ENCODE results near the gene OR2T34.

GRCh38 chr1:248618878-248619277 is 44.3 kb upstream of the OR2T34 start:
- TF ChIP-seq ZFP3 (CRISPR knock-in tag; IDR thresholded peaks at IDR 0.05): no peak
- TF ChIP-seq ESRRG (CRISPR knock-in tag; IDR thresholded peaks at IDR 0.05): no peak
- TF ChIP-seq CREB5 (CRISPR knock-in tag; IDR thresholded peaks at IDR 0.05; ENCODE audit: low read depth): no peak
- TF ChIP-seq RARB (CRISPR knock-in tag; IDR thresholded peaks at IDR 0.05): no peak
- TF ChIP-seq TSHZ2 (CRISPR knock-in tag; IDR thresholded peaks at IDR 0.05): no peak
- no peak for TF ChIP-seq POU6F1 (CRISPR knock-in tag; IDR thresholded peaks at IDR 0.05; ENCODE audit: borderline replicate concordance, low read depth)
- TF ChIP-seq GLIS3 (CRISPR knock-in tag; IDR thresholded peaks at IDR 0.05): no peak
- TF ChIP-seq CSRNP3 (CRISPR knock-in tag; IDR thresholded peaks at IDR 0.05): no peak
- TF ChIP-seq ARNTL (CRISPR knock-in tag; IDR thresholded peaks at IDR 0.05; ENCODE audit: borderline replicate concordance, low read depth): no peak
- no peak for TF ChIP-seq TOX (CRISPR knock-in tag; IDR thresholded peaks at IDR 0.05; ENCODE audit: borderline replicate concordance)
- TF ChIP-seq ZFP30 (CRISPR knock-in tag; IDR thresholded peaks at IDR 0.05): no peak
- no peak for TF ChIP-seq PATZ1 (CRISPR knock-in tag; IDR thresholded peaks at IDR 0.05; ENCODE audit: borderline replicate concordance)

Measured in SK-N-SH treated with all-trans-retinoic acid at 6 μM for 48 hours (cell line).